Mesenchymal stem cell (in vitro differentiated cells and primary cell): ENCODE data around the gene LYAR.

Experiments used
- DNase-seq: peaks from one replicate; pipeline ENCODE4 v3.0.0-alpha.2; 2013
- H2AFZ ChIP-seq: one replicate; pipeline ENCODE4 v1.6.1; 2013; ENCODE audit warnings: low read depth, mild to moderate bottlenecking, control low read depth, inconsistent platforms, low read length, moderate library complexity
- H2AK5ac ChIP-seq: 2 replicates; pipeline ENCODE4 v1.6.1; 2013; ENCODE audit warnings: low read length, moderate library complexity, mild to moderate bottlenecking, inconsistent platforms; ENCODE audit not compliant: severe bottlenecking
- H2BK120ac ChIP-seq: one replicate; pipeline ENCODE4 v1.6.1; 2013; ENCODE audit warnings: low read depth, mild to moderate bottlenecking, inconsistent platforms, low read length, moderate library complexity
- H2BK12ac ChIP-seq, 2 experiments: one replicate each; pipeline ENCODE4 v1.6.1; 2013; ENCODE audit warnings: inconsistent platforms in 2 of 2, low read length in 2 of 2, mild to moderate bottlenecking in 2 of 2, moderate library complexity in 2 of 2, control low read depth in 1 of 2
- H2BK15ac ChIP-seq: one replicate; pipeline ENCODE4 v1.6.1; 2013; ENCODE audit warnings: mild to moderate bottlenecking, low read depth, inconsistent platforms; ENCODE audit not compliant: poor library complexity, severe bottlenecking
- H2BK5ac ChIP-seq: 2 replicates; pipeline ENCODE4 v1.6.1; 2013; ENCODE audit warnings: low read depth, mild to moderate bottlenecking, low read length, control low read depth, inconsistent platforms; ENCODE audit not compliant: poor library complexity, severe bottlenecking
- H3K14ac ChIP-seq, 2 experiments: one replicate each; pipeline ENCODE4 v1.6.1; 2013; ENCODE audit warnings: inconsistent platforms in 2 of 2, low read length in 2 of 2, control low read depth in 1 of 2, mild to moderate bottlenecking in 1 of 2, moderate library complexity in 1 of 2
- H3K18ac ChIP-seq, 2 experiments: one replicate each; pipeline ENCODE4 v1.6.1; 2013; ENCODE audit warnings: inconsistent platforms in 2 of 2, low read length in 2 of 2, control low read depth in 1 of 2, low read depth in 1 of 2, mild to moderate bottlenecking in 1 of 2
- H3K23ac ChIP-seq, 2 experiments: one replicate each; pipeline ENCODE4 v1.6.1; 2013; ENCODE audit warnings: inconsistent platforms in 2 of 2, low read length in 2 of 2, mild to moderate bottlenecking in 2 of 2, moderate library complexity in 2 of 2, control low read depth in 1 of 2
- H3K27ac ChIP-seq: 2 replicates; pipeline ENCODE4 v1.5.1; 2013; ENCODE audit warnings: mild to moderate bottlenecking, moderate library complexity, low read length, control low read depth, inconsistent platforms; ENCODE audit not compliant: poor library complexity, severe bottlenecking
- H3K27me3 ChIP-seq, 2 experiments: 2 replicates each; pipeline versions ENCODE4 v1.6.1 to v1.7.0; 2013; ENCODE audit warnings: low read length in 2 of 2, mild to moderate bottlenecking in 2 of 2, moderate library complexity in 2 of 2, control low read depth in 1 of 2, inconsistent platforms in 1 of 2; ENCODE audit not compliant: control insufficient read depth in 1 of 2, insufficient read depth in 1 of 2
- H3K36me3 ChIP-seq, 2 experiments: 2 replicates each; pipeline versions ENCODE4 v1.6.1 to v1.7.0; 2013; ENCODE audit warnings: low read length in 2 of 2, control low read depth in 1 of 2, inconsistent platforms in 1 of 2, low read depth in 1 of 2, mild to moderate bottlenecking in 1 of 2; ENCODE audit not compliant: insufficient read depth in 2 of 2, control insufficient read depth in 1 of 2
- H3K4ac ChIP-seq, 2 experiments: one replicate each; pipeline ENCODE4 v1.6.1; 2013; ENCODE audit warnings: inconsistent platforms in 2 of 2, low read length in 2 of 2, mild to moderate bottlenecking in 2 of 2, moderate library complexity in 2 of 2, control low read depth in 1 of 2, low read depth in 1 of 2
- H3K4me1 ChIP-seq: 2 replicates; pipeline ENCODE4 v1.6.1; 2013; ENCODE audit warnings: low read depth, low read length, control low read depth; ENCODE audit not compliant: control insufficient read depth, insufficient read depth
- H3K4me2 ChIP-seq: 2 replicates; pipeline ENCODE4 v1.6.1; 2013; ENCODE audit warnings: low read length, mild to moderate bottlenecking, inconsistent platforms; ENCODE audit not compliant: poor library complexity, severe bottlenecking
- H3K4me3 ChIP-seq, 2 experiments: 2 replicates each; pipeline versions ENCODE4 v1.5.1 to v1.7.0; 2013; ENCODE audit warnings: low read length in 2 of 2, mild to moderate bottlenecking in 2 of 2, control low read depth in 1 of 2, low read depth in 1 of 2; ENCODE audit not compliant: insufficient read depth in 1 of 2
- H3K79me1 ChIP-seq: replicated peaks from 2 replicates; pipeline ENCODE4 v1.6.1; 2013; ENCODE audit warnings: mild to moderate bottlenecking, control low read depth, low read length, inconsistent platforms; ENCODE audit not compliant: poor library complexity, severe bottlenecking
- H3K9ac ChIP-seq: 2 replicates; pipeline ENCODE4 v1.7.0; 2013; ENCODE audit warnings: mild to moderate bottlenecking, low read length, moderate library complexity
- H3K9me3 ChIP-seq: 2 replicates; pipeline ENCODE4 v1.7.0; 2013; ENCODE audit warnings: mild to moderate bottlenecking, low read length; ENCODE audit not compliant: control insufficient read depth
- H4K8ac ChIP-seq: one replicate; pipeline ENCODE4 v1.6.1; 2013; ENCODE audit warnings: inconsistent platforms, mild to moderate bottlenecking, low read length, moderate library complexity
- H4K91ac ChIP-seq: one replicate; pipeline ENCODE4 v1.6.1; 2013; ENCODE audit warnings: mild to moderate bottlenecking, low read length, inconsistent platforms
- WGBS: methylation state at CpG from one replicate; pipeline ENCODE4 v1.1.7; 2013; ENCODE audit warnings: mixed read lengths; 5-methylcytosine and 5-hydroxymethylcytosine counted together

LYAR gene

DNA sequence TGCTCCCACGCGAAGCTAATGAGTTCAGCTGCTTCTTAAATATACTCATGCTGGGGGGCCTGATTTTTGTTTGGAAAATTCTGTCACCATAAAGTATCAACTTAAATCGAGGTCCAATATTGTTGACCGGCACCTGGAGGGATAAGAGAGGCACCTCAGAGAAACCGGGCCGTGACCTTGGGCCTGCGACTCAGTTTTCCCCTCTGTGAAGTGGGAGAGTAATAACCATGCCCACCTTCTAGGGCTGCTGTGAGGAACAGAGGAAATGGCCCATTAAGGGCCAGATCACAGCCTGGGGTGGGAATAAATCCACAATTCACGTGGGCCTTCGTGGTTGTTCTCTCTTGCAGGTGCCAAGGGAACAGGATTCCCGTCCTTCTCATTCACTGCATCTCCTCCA lies 39.5 kb upstream of the LYAR start:
- DNase-seq, result no peak
- H3K4me1 ChIP-seq, result peaks cover 2% of the 10 kb centered on the region
- H3K18ac ChIP-seq, result no peak overlapping the region
- H2AK5ac ChIP-seq, result no peak overlapping the region
- H3K27me3 ChIP-seq, result peaks cover 0 to 4% of the 10 kb centered on the region in 2 experiments
- no peak overlapping the region for H3K14ac ChIP-seq
- H2AFZ ChIP-seq, result no peak overlapping the region
- no peak overlapping the region for H2BK120ac ChIP-seq
- H3K4ac ChIP-seq, result no peak overlapping the region
- H3K79me1 ChIP-seq, result no peaks in the 10 kb centered on the region
- H2BK15ac ChIP-seq, result no peak overlapping the region
- no peak overlapping the region for H4K8ac ChIP-seq
- H3K27ac ChIP-seq, result no peak overlapping the region
- no peak overlapping the region for H3K4me2 ChIP-seq
- 92% methylated on average over 7 of the region's 10 CpGs for WGBS
- no peak overlapping the region for H2BK12ac ChIP-seq
- H3K23ac ChIP-seq, result no peak overlapping the region
- H3K36me3 ChIP-seq, result no peaks in the 10 kb centered on the region
- H3K9me3 ChIP-seq, result peaks cover 2% of the 10 kb centered on the region
- H4K91ac ChIP-seq, result no peak overlapping the region
- H3K4me3 ChIP-seq, result no peak overlapping the region
- H3K9ac ChIP-seq, result no peak overlapping the region
- H2BK5ac ChIP-seq, result no peak overlapping the region

DNA sequence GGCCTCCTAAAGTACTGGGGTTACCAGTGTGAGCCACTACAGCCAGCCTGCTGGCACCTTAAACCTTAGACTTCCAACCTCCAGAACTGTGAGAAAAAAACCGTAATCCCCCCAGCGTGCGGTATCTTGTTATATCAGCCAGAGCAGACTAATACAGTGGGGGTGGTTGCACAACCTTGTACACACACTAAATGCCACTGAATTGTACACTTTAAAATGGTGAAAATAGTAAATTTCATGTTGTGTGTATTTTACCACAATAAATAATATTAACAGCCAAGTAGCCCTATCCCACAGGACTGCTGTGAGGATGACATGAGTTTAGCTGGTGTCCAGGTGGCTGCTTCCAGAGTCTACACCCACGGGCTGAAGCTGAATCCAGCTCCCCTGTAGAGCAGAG lies 38.9 kb upstream of the LYAR start:
- Histone ChIP-seq H3K27ac (no peak overlapping the region), H3K9ac (no peak overlapping the region), H2BK12ac (no peak overlapping the region), H4K91ac (no peak overlapping the region), H3K4me3 (no peak overlapping the region), H3K9me3 (peaks cover 2% of the 10 kb centered on the region), H3K4ac (no peak overlapping the region), H3K23ac (no peak overlapping the region), H4K8ac (no peak overlapping the region), H3K14ac (no peak overlapping the region), H2BK15ac (no peak overlapping the region), H3K27me3 (peaks cover 0 to 4% of the 10 kb centered on the region in 2 experiments), H2AK5ac (no peak overlapping the region), H3K4me1 (peaks cover 2% of the 10 kb centered on the region), H2AFZ (no peak overlapping the region), H3K36me3 (no peaks in the 10 kb centered on the region), H3K18ac (no peak overlapping the region), H3K4me2 (no peak overlapping the region), H2BK5ac (no peak overlapping the region), H3K79me1 (no peaks in the 10 kb centered on the region), H2BK120ac (no peak overlapping the region)
- no peak for DNase-seq
- 56% methylated on average over 1 of the region's 4 CpGs for WGBS

DNA sequence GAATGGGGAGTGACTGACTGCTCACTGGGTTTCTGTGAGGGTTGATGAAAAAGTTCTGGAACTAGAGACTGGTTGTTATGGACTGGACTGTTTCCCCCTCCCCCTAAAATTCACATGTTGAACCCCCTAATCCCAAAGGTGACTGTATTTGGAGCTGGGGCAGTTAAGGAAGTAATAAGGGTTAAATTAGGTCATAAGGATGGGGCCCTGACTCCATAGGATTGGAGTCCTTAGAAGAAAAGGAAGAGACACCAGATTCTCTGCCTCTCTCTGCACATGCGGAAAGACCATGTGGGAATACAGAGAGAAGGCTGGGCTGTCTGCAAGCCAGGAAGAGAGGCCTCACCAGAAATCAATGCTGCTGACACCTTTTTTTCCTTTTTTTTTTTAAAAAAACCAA lies 38.3 kb upstream of the LYAR start:
- no peak overlapping the region for H3K23ac ChIP-seq
- no peak overlapping the region for H4K8ac ChIP-seq
- no peak overlapping the region for H2BK15ac ChIP-seq
- peaks cover 2% of the 10 kb centered on the region for H3K9me3 ChIP-seq
- no peaks in the 10 kb centered on the region for H3K79me1 ChIP-seq
- no peak overlapping the region for H3K27ac ChIP-seq
- no peak for DNase-seq
- H2BK12ac ChIP-seq, result no peak overlapping the region
- no peak overlapping the region for H3K18ac ChIP-seq
- H3K4me3 ChIP-seq, result no peak overlapping the region
- no peak overlapping the region for H3K9ac ChIP-seq
- no peak overlapping the region for H2AK5ac ChIP-seq
- H3K36me3 ChIP-seq, result no peaks in the 10 kb centered on the region
- H3K4me1 ChIP-seq, result no peaks in the 10 kb centered on the region
- H4K91ac ChIP-seq, result no peak overlapping the region
- no peak overlapping the region for H3K4ac ChIP-seq
- H3K4me2 ChIP-seq, result no peak overlapping the region
- H2BK5ac ChIP-seq, result no peak overlapping the region
- no peak overlapping the region for H3K14ac ChIP-seq
- WGBS, result 100% methylated on average over 1 of the region's 1 CpG
- H2BK120ac ChIP-seq, result no peak overlapping the region
- H2AFZ ChIP-seq, result no peak overlapping the region
- H3K27me3 ChIP-seq, result peaks cover 0 to 4% of the 10 kb centered on the region in 2 experiments

DNA sequence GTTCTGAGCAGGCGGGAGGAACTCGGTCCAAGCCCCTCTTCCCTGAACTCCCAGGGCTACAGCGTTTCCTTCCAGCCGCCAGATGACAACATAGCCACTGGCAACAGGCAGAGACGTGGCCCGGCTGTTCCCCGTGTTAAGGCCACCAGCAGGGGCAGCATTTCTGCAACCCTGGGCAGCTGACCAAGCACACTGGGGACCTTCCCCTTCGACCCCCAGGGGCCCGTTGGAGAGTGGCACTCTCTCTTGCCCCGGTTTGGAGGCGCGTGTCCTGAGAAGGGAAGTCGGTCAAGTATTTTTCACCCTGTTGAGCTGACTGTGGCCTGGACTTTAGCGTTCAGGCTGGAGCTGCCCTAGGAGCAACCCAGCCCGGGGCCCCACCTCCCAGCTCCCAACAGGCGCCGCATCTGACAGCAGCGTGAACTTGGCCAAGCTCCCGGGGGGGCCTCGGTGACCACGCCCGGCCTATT lies 37.7 kb upstream of the LYAR start:
- H2AK5ac ChIP-seq, result no peak overlapping the region
- peak; percentile 39 for DNase-seq
- peak overlapping the region in 1 of 2 experiments; percentile 29 for H3K14ac ChIP-seq
- peaks cover 0 to 4% of the 10 kb centered on the region in 2 experiments for H3K27me3 ChIP-seq
- H4K8ac ChIP-seq, result no peak overlapping the region
- H2BK5ac ChIP-seq, result no peak overlapping the region
- H2AFZ ChIP-seq, result no peak overlapping the region
- no peak overlapping the region for H3K4me2 ChIP-seq
- no peak overlapping the region for H3K27ac ChIP-seq
- H3K36me3 ChIP-seq, result peaks cover under 1 to 2% of the 10 kb centered on the region in 2 experiments
- H3K79me1 ChIP-seq, result no peaks in the 10 kb centered on the region
- H2BK120ac ChIP-seq, result no peak overlapping the region
- H2BK15ac ChIP-seq, result no peak overlapping the region
- H3K9ac ChIP-seq, result no peak overlapping the region
- no peaks in the 10 kb centered on the region for H3K4me1 ChIP-seq
- whole genome bisulfite sequencing, result 42% methylated on average over 18 of the region's 22 CpGs
- peak overlapping the region in 1 of 2 experiments; percentile 42 for H3K18ac ChIP-seq
- no peak overlapping the region for H3K4ac ChIP-seq
- peak overlapping the region in 1 of 2 experiments; percentile 39 for H2BK12ac ChIP-seq
- no peak overlapping the region for H4K91ac ChIP-seq
- no peak overlapping the region for H3K4me3 ChIP-seq
- peaks cover 2% of the 10 kb centered on the region for H3K9me3 ChIP-seq
- H3K23ac ChIP-seq, result no peak overlapping the region
